Pancreas (tissue), 10 donors: ENCODE results near the gene GFM1. TPM values are rescaled to one million over a fixed set of nuclear protein-coding genes. Genes with fewer than 3 reads are reported as not detected.

ENCODE experiments used
- ATAC-seq, 4 donors: fragments of 200-7000 bp; cut with Tn5 transposase; one replicate each; pipeline versions ENCODE4 v1.8.0 to v1.9.1; 2020; ENCODE audit warnings: mild to moderate bottlenecking in 4 of 4, moderate library complexity in 4 of 4
- DNase-seq, 6 donors: peaks; one replicate each; pipeline ENCODE4 v3.0.0-alpha.2; 2020
- FAIRE-seq: peaks from 2 replicates; lab custom pipeline; 2012; peaks lifted over from hg19 to GRCh38; lab: Jason Lieb, UNC
- H3K27ac ChIP-seq, 4 donors: fragments of 200-600 bp; sonication (generic); 1 replicate in 3 of 4; 2 replicates in 1 of 4; pipeline versions ENCODE4 v1.5.0 to v1.8.0; 2020
- H3K27me3 ChIP-seq, 4 donors: fragments of 200-600 bp; one replicate each; pipeline ENCODE4 v1.8.0; 2021
- H3K36me3 ChIP-seq, 3 donors: fragments of 200-600 bp; sonication (generic) in 1 of 3; one replicate each; pipeline versions ENCODE4 v1.5.0 to v1.8.0; 2020 to 2021
- H3K4me1 ChIP-seq, 3 donors: fragments of 200-600 bp; one replicate each; pipeline ENCODE4 v1.8.0; 2021
- H3K4me3 ChIP-seq, 4 donors: fragments of 200-600 bp; sonication (generic) in 2 of 4; one replicate each; pipeline versions ENCODE4 v1.5.0 to v1.8.0; 2020 to 2021
- H3K9me3 ChIP-seq, 4 donors: fragments of 200-600 bp; one replicate each; pipeline ENCODE4 v1.8.0; 2021
- CTCF ChIP-seq, 4 donors: fragments of 200-600 bp; sonication (generic) in 3 of 4; IDR thresholded peaks; one replicate each; pipeline versions ENCODE4 v1.5.0 to v1.8.0; 2021; ENCODE audit warnings: antibody characterized with exemption in 4 of 4
- WGBS, 2 donors: extraction: QIAGEN DNeasy Blood & Tissue Kit; methylation state at CpG; one replicate each; pipeline ENCODE4 v1.1.7; 2013; 5-methylcytosine and 5-hydroxymethylcytosine counted together
- intact Hi-C, 3 donors: fragments of 100-400 bp; cut with DNase I; formaldehyde crosslinking; loops; one replicate each; pipeline versions ENCODE4 v1.11.1 to v1.14.2; 2022
- polyA plus RNA-seq, 2 donors: library from polyadenylated mRNA; stranded (reverse); fragments of 200-250 nt; gene quantifications; one replicate each; pipeline ENCODE4 v1.2.3, GENCODE V29; 2013
- total RNA-seq, 6 donors: library from RNA; stranded (reverse); fragmentation: NEBNext Ultra II Directional in 4 of 6; extraction: Animal tissue kit (Norgen Biotek cat#: 25700) in 4 of 6; gene quantifications; one replicate each; pipeline versions ENCODE4 v1.2.1 to v1.2.4, GENCODE V29; 2021 to 2023
- donor health status: healthy with polysubstance abuse.
- donor health status: DM: no; HTN: no; CAD: no; lungs with moderate emphysema.
- donor health status: DM: no; HTN: no; CAD: no.
- donor health status: control.
- donor health status: control.
- donor health status: Bipolar disorder and iron deficiency.
- donor health status: DM: yes; HTN: yes; CAD: no.
- donor health status: DM: no; HTN: no; CAD: no.
- donor health status: DM: no; HTN: no; CAD: no.
- donor health status: DM: yes; HTN: yes; CAD: no.

Gene GFM1
- total and polyA plus RNA-seq, 8 donors = 5.7 to 24.0 (median 17.2) TPM

- DNase-seq = no peak
- Histone ChIP-seq H3K9me3 (no peaks in the 10 kb centered on the region), H3K36me3 (peaks cover 0 to 14% (median 0%) of the 10 kb centered on the region in 3 donors), H3K4me3 (no peak overlapping the region), H3K27ac (no peak overlapping the region), H3K27me3 (no peaks in the 10 kb centered on the region), H3K4me1 (peaks cover 4 to 6% (median 5%) of the 10 kb centered on the region in 3 donors)
- ATAC-seq = no peak
- TF ChIP-seq CTCF (IDR thresholded peaks at IDR 0.05) = no peak
- WGBS, 2 donors = 65 to 73% methylated on average over 4 of the region's 4 CpGs
- intact Hi-C loops = no loop called here
- no peak for FAIRE-seq
Measured at GRCh38 chr3:158649791-158650190, 5.5 kb downstream of the GFM1 start.

GRCh38 chr3:158651192-158651591 lies 6.9 kb downstream of the GFM1 start:
- no peaks in the 10 kb centered on the region for H3K4me1 ChIP-seq
- WGBS, 2 donors = 84 to 89% methylated on average over 2 of the region's 2 CpGs
- intact Hi-C loops = no loop called here
- H3K36me3 ChIP-seq = peaks cover 0 to 25% (median 0%) of the 10 kb centered on the region in 3 donors
- no peak overlapping the region for H3K4me3 ChIP-seq
- no peak for TF ChIP-seq CTCF (IDR thresholded peaks at IDR 0.05)
- no peak for ATAC-seq
- no peaks in the 10 kb centered on the region for H3K27me3 ChIP-seq
- no peak overlapping the region for H3K27ac ChIP-seq
- H3K9me3 ChIP-seq = no peaks in the 10 kb centered on the region
- DNase-seq = no peak
- FAIRE-seq = no peak

- DNase-seq (no peak), ATAC-seq (no peak), FAIRE-seq (no peak)
- no peak for TF ChIP-seq CTCF (IDR thresholded peaks at IDR 0.05)
- intact Hi-C loops = no loop called here
- Histone ChIP-seq H3K9me3 (no peaks in the 10 kb centered on the region), H3K27me3 (no peaks in the 10 kb centered on the region), H3K27ac (no peak overlapping the region), H3K36me3 (peaks cover 0 to 25% (median 0%) of the 10 kb centered on the region in 3 donors), H3K4me3 (no peak overlapping the region), H3K4me1 (peaks cover 0 to 3% (median 0%) of the 10 kb centered on the region in 3 donors)
- 80 to 83% methylated on average over 3 of the region's 3 CpGs for WGBS, 2 donors
Measured at GRCh38 chr3:158652463-158652862, 8.1 kb downstream of the GFM1 start.

DNA sequence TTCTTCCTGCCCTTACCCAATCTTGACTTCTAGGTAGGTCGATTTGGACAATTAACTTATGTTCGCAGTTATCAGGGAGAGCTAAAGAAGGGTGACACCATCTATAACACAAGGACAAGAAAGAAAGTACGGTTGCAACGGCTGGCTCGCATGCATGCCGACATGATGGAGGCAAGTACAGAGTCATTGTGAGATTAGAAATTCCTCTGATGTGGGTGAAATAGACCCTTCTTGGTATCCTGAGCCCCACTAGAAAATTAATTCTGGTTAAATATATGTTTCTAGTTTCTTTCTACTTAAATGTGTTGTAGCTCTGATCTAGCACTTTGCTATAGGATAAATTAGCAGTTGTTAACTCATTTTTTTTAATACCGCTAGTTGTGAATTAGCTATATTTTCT lies 14.6 kb downstream of the GFM1 start:
- no peak overlapping the region for H3K27ac ChIP-seq
- DNase-seq = no peak
- WGBS, 2 donors = 92 to 93% methylated on average over 7 of the region's 7 CpGs

More for the DNA sequence above, 14.6 kb downstream of the GFM1 start:
- Histone ChIP-seq H3K36me3 (peaks cover 0 to 28% (median 3%) of the 10 kb centered on the region in 3 donors), H3K27me3 (no peaks in the 10 kb centered on the region), H3K4me3 (no peak overlapping the region), H3K9me3 (no peaks in the 10 kb centered on the region), H3K4me1 (peaks cover 0 to 4% (median 0%) of the 10 kb centered on the region in 3 donors)
- FAIRE-seq (no peak), ATAC-seq (no peak)
- TF ChIP-seq CTCF (IDR thresholded peaks at IDR 0.05) = no peak
- intact Hi-C loops = no loop called here
